HEK293T (cell line): Measurements from ENCODE around the gene PRR15L.

Source experiments
- CTCF ChIA-PET: fragments of 350-600 bp; formaldehyde crosslinking; extraction: SDS; loops from one replicate; lab custom pipeline; 2021; ENCODE audit warnings: antibody characterized with exemption, inconsistent platforms; lab: Yijun Ruan, JAX
- POLR2A ChIA-PET: fragments of 350-600 bp; formaldehyde crosslinking; extraction: SDS; loops from one replicate; lab custom pipeline; 2020; ENCODE audit warnings: antibody characterized with exemption, inconsistent platforms; lab: Yijun Ruan, JAX
- DNase-seq: peaks from one replicate; pipeline ENCODE4 v3.0.0; 2012; ENCODE audit warnings: mixed read lengths; ENCODE audit errors: extremely low spot score
- ARNT ChIP-seq: fragments of 450-650 bp; IDR thresholded peaks from 2 replicates; pipeline ENCODE4 v1.6.1; 2017; ENCODE audit warnings: mild to moderate bottlenecking
- BHLHE40 ChIP-seq: fragments of 450-650 bp; IDR thresholded peaks from 2 replicates; pipeline ENCODE4 v1.6.1; 2016; ENCODE audit warnings: mild to moderate bottlenecking, moderate library complexity, borderline replicate concordance
- CTBP1 ChIP-seq: fragments of 450-650 bp; IDR thresholded peaks from 2 replicates; pipeline ENCODE4 v1.6.1; 2016; ENCODE audit warnings: borderline replicate concordance
- ELF4 ChIP-seq: fragments of 450-650 bp; IDR thresholded peaks from 2 replicates; pipeline ENCODE4 v1.6.1; 2017; ENCODE audit warnings: antibody characterized with exemption
- FOXA1 ChIP-seq: fragments of 450-650 bp; IDR thresholded peaks from 2 replicates; pipeline ENCODE4 v1.6.1; 2016; ENCODE audit warnings: mild to moderate bottlenecking
- FOXK2 ChIP-seq: fragments of 450-650 bp; IDR thresholded peaks from 2 replicates; pipeline ENCODE4 v1.6.1; 2016; ENCODE audit warnings: mild to moderate bottlenecking
- FOXM1 ChIP-seq: fragments of 450-650 bp; IDR thresholded peaks from 2 replicates; pipeline ENCODE4 v1.6.1; 2017; ENCODE audit warnings: mild to moderate bottlenecking, borderline replicate concordance
- HDGF ChIP-seq: fragments of 450-650 bp; IDR thresholded peaks from 2 replicates; pipeline ENCODE4 v1.6.1; 2017; ENCODE audit warnings: antibody characterized with exemption, borderline replicate concordance
- L3MBTL2 ChIP-seq: fragments of 450-650 bp; conservative IDR thresholded peaks from 2 replicates; pipeline ENCODE4 v1.6.1; 2016; ENCODE audit warnings: mild to moderate bottlenecking
- LEF1 ChIP-seq: fragments of 450-650 bp; IDR thresholded peaks from 2 replicates; pipeline ENCODE4 v1.6.1; 2017; ENCODE audit warnings: mild to moderate bottlenecking, borderline replicate concordance
- NFRKB ChIP-seq: fragments of 450-650 bp; IDR thresholded peaks from 2 replicates; pipeline ENCODE4 v1.6.1; 2016; ENCODE audit warnings: mild to moderate bottlenecking, moderate library complexity
- SP1 ChIP-seq: fragments of 450-650 bp; IDR thresholded peaks from 2 replicates; pipeline ENCODE4 v1.6.1; 2017
- SUZ12 ChIP-seq: fragments of 450-650 bp; IDR thresholded peaks from 2 replicates; pipeline ENCODE4 v1.6.1; 2016; ENCODE audit warnings: mild to moderate bottlenecking
- TARDBP ChIP-seq: fragments of 450-650 bp; IDR thresholded peaks from 2 replicates; pipeline ENCODE4 v1.6.1; 2016
- ZNF384 ChIP-seq: fragments of 450-650 bp; IDR thresholded peaks from 2 replicates; pipeline ENCODE4 v1.6.1; 2016
- TF ChIP-seq, protein P1 (sequence below): fragments of 450-650 bp; IDR thresholded peaks from 2 replicates; pipeline ENCODE4 v1.6.1; 2016

PRR15L gene

GRCh38 chr17:47905221-47905733 lies 52.4 kb downstream of the PRR15L start:
- ChIA-PET POLR2A (interaction anchor here (1.0 to 2.2 kb wide), 3 partner anchors 10 to 68 kb away, joined by 3 to 13 read pairs (median 3); partner anchors contain the start of genes PNPO and SP2), CTCF (no interaction called here)
- TF ChIP-seq ZNF384 (no peak), BHLHE40 (no peak), ELF4 (no peak), TARDBP (no peak), LEF1 (no peak), SUZ12 (no peak), L3MBTL2 (no peak), ARNT (no peak), FOXM1 (no peak), NFRKB (no peak), FOXK2 (no peak), SP1 (no peak), HDGF (no peak), FOXA1 (no peak), CTBP1 (no peak)
- TF ChIP-seq, protein P1, sequence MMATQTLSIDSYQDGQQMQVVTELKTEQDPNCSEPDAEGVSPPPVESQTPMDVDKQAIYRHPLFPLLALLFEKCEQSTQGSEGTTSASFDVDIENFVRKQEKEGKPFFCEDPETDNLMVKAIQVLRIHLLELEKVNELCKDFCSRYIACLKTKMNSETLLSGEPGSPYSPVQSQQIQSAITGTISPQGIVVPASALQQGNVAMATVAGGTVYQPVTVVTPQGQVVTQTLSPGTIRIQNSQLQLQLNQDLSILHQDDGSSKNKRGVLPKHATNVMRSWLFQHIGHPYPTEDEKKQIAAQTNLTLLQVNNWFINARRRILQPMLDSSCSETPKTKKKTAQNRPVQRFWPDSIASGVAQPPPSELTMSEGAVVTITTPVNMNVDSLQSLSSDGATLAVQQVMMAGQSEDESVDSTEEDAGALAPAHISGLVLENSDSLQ = no peak
- no peak for DNase-seq

DNA sequence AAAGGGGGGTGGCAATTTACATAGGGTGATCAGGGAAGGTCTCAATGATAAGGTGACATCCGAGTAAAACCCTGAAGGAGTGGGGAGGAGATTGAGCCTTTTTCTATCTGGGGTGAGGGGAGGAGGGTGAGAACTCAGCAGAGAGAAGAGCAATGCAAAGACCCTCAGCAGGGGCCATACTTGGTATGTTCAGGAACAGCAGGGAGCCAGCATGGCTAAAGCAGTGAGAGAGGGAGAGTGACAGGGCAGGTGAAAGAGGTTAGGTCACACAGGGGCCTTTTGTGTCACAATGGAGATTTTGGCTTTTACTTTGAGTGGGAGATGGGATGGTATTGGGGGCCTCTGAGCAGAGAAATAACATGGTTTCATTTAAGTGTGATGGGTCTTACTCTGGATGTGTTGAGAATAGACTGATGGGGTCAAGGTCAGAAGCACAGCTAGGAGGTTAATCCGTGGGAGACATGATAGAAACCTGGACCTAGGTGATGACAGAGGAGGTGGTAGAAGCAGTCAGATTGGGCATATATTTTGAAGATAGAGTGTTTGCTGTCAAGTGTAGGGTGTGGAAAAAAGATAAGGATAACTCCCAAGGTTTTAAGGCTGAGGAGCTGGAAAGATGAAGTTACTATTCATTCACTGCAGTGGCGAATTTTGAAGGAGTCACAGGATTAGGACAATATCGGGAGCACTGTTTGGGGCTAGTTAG lies 55.5 kb downstream of the PRR15L start:
- DNase-seq = no peak
- POLR2A ChIA-PET = interaction anchor here (0.7 to 1.6 kb wide), 2 partner anchors 39 to 81 kb away, joined by 3 read pairs; partner anchors contain the start of genes OSBPL7 and PNPO
- CTCF ChIA-PET = no interaction called here
- TF ChIP-seq FOXK2 (no peak), HDGF (no peak), ARNT (no peak), SP1 (no peak), SUZ12 (no peak)
- TF ChIP-seq, protein P1 = peak; percentile 74
